ENCODE measurements around the gene ZBTB37. TPM values are rescaled to one million over a fixed set of nuclear protein-coding genes. Genes with fewer than 3 reads are reported as not detected.

The ZBTB37 gene
- total RNA-seq, 1 donor from 2014 or later: 6.6 TPM

DNA sequence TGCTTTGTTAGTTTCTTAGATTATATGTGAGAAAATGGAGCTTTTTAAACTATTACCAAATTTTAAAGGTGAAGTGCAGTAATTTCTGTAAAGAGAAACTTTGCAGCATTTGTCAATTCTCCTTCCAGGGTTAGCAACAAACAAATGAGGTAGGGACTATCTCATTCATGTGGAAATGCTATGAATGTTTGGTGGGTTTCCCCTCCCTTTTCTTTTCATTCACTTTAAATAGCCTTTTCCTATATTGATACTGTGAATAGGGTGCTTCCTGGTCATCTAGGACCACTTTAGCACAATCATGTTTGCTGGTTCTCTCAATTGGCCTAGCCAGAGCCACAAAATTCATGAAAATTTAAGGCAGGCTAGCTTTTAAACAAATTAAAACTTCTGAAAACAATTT is 20.6 kb downstream of the ZBTB37 start:
- intact Hi-C loops (cut with DNase I): no loop called here
- no peak overlapping the region for H3K4me3 ChIP-seq

DNA sequence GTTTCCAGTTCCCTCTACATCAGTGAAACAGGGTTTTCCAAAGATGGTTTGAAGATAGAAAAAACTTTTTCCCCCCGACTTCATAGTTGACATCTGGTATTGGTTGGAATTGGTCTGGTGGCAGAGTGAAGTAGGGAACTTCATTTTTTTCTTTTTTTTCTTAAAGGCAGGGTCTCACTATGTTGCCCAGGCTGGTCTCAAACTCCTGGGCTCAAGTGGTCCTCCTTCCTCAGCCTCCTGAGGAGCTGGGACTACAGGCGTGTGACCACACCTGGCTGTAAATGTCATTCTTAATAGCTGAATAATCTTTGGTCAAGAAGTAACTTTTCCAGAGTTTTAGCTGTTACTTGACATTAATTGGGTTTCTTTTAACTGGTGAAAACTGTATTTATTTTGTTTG is 21.7 kb downstream of the ZBTB37 start:
- peaks cover 0 to 16% of the 10 kb centered on the region in 2 donors for H3K36me3 ChIP-seq
- no peak for DNase-seq (ENCODE audit: extremely low spot score in 2 of 2)
- intact Hi-C loops (cut with DNase I): no loop called here
- H3K4me3 ChIP-seq: no peak overlapping the region
- TF ChIP-seq POLR2AphosphoS5 (IDR thresholded peaks at IDR 0.05; ENCODE audit: insufficient read depth in 1 of 2, low read depth in 1 of 2) (no peak), POLR2A (IDR thresholded peaks at IDR 0.05) (no peak)
- TF ChIP-seq, protein P1, sequence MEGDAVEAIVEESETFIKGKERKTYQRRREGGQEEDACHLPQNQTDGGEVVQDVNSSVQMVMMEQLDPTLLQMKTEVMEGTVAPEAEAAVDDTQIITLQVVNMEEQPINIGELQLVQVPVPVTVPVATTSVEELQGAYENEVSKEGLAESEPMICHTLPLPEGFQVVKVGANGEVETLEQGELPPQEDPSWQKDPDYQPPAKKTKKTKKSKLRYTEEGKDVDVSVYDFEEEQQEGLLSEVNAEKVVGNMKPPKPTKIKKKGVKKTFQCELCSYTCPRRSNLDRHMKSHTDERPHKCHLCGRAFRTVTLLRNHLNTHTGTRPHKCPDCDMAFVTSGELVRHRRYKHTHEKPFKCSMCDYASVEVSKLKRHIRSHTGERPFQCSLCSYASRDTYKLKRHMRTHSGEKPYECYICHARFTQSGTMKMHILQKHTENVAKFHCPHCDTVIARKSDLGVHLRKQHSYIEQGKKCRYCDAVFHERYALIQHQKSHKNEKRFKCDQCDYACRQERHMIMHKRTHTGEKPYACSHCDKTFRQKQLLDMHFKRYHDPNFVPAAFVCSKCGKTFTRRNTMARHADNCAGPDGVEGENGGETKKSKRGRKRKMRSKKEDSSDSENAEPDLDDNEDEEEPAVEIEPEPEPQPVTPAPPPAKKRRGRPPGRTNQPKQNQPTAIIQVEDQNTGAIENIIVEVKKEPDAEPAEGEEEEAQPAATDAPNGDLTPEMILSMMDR (IDR thresholded peaks at IDR 0.05): no peak
- H3K27me3 ChIP-seq: no peaks in the 10 kb centered on the region
- H3K9me3 ChIP-seq: no peaks in the 10 kb centered on the region
- H3K4me1 ChIP-seq: no peaks in the 10 kb centered on the region
- H3K27ac ChIP-seq: no peak overlapping the region

More for the DNA sequence above, 20.6 kb downstream of the ZBTB37 start:
- Histone ChIP-seq H3K4me1 (no peaks in the 10 kb centered on the region), H3K27me3 (no peaks in the 10 kb centered on the region), H3K36me3 (peaks cover 0 to 16% of the 10 kb centered on the region in 2 donors), H3K9me3 (no peaks in the 10 kb centered on the region), H3K27ac (no peak overlapping the region)
- TF ChIP-seq POLR2A (IDR thresholded peaks at IDR 0.05): no peak
- TF ChIP-seq, protein P1 (IDR thresholded peaks at IDR 0.05): no peak
- no peak for TF ChIP-seq POLR2AphosphoS5 (IDR thresholded peaks at IDR 0.05; ENCODE audit: insufficient read depth in 1 of 2, low read depth in 1 of 2)
- no peak for DNase-seq (ENCODE audit: extremely low spot score in 2 of 2)

DNA sequence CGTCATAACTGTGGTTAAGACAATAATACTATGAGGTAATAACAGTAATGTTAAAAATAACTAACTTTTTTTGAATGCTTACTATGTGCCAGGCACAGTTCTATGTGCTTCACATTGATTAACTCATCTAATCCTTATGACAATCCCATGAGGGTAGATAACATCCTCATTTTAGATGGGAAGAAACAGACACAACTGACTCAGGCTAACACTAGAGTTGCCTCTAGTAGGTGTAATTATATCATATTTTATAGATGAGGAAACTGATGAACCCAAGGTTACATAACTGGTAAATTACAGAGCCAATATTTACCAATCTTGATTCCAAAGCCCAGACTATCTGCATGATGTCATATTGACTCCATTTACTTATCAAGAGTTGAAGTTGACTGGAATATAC is 25.4 kb downstream of the ZBTB37 start:
- no peaks in the 10 kb centered on the region for H3K4me1 ChIP-seq
- intact Hi-C loops (cut with DNase I): no loop called here
- TF ChIP-seq POLR2A (IDR thresholded peaks at IDR 0.05) (no peak), POLR2AphosphoS5 (IDR thresholded peaks at IDR 0.05; ENCODE audit: insufficient read depth in 1 of 2, low read depth in 1 of 2) (no peak)
- TF ChIP-seq, protein P1 (IDR thresholded peaks at IDR 0.05): no peak
- DNase-seq (ENCODE audit: extremely low spot score in 2 of 2): no peak
- no peak overlapping the region for H3K27ac ChIP-seq
- H3K4me3 ChIP-seq: no peak overlapping the region
- H3K36me3 ChIP-seq: no peaks in the 10 kb centered on the region
- no peaks in the 10 kb centered on the region for H3K9me3 ChIP-seq
- no peaks in the 10 kb centered on the region for H3K27me3 ChIP-seq

DNA sequence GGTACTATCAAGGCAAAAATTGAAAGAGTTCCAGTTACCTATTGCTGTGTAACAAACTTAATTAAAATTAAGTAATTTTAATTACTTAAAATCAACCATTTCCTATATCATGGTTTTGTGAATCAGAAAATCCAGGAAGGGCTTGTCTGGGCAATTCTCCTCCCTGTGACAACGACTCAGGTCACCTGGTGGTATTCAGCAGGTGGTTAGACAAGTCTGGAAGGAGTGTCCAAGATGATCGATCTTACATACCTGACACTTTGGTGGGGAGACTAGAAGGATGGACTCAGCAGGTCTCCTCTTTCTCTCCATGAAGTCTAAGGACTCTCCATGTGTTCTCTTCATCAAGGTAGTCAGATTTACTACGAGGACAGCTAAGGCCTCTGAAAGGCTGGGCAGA is 26.0 kb downstream of the ZBTB37 start:
- Histone ChIP-seq H3K4me3 (no peak overlapping the region), H3K36me3 (no peaks in the 10 kb centered on the region), H3K27ac (no peak overlapping the region), H3K9me3 (no peaks in the 10 kb centered on the region), H3K27me3 (no peaks in the 10 kb centered on the region), H3K4me1 (no peaks in the 10 kb centered on the region)
- intact Hi-C loops (cut with DNase I): no loop called here
- TF ChIP-seq POLR2A (IDR thresholded peaks at IDR 0.05) (no peak), POLR2AphosphoS5 (IDR thresholded peaks at IDR 0.05; ENCODE audit: insufficient read depth in 1 of 2, low read depth in 1 of 2) (no peak)
- TF ChIP-seq, protein P1 (IDR thresholded peaks at IDR 0.05): no peak
- DNase-seq (ENCODE audit: extremely low spot score in 2 of 2): no peak

DNA sequence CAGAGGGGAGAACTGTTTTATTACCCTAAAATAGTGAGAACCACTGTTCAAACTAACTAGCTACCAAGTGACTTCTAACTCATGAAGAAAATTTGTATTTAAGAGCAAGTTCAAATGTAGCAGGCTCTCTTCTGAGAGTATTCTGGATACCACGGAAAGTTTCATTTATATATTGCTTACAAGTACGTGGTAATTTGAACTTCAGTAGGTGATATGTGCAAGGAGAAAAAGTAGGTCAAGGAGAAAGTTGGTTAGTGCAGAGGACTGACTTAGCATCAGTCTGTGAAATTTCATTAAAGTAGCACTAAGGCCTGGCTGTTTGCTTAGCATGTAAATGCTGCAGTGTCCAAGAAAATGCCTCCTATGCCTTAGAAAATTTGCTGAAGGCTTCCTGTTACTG is 32.2 kb downstream of the ZBTB37 start:
- no peak for TF ChIP-seq POLR2A (IDR thresholded peaks at IDR 0.05)
- TF ChIP-seq, protein P1 (IDR thresholded peaks at IDR 0.05): no peak
- TF ChIP-seq POLR2AphosphoS5 (IDR thresholded peaks at IDR 0.05; ENCODE audit: insufficient read depth in 1 of 2, low read depth in 1 of 2): no peak
- DNase-seq (ENCODE audit: extremely low spot score in 2 of 2): no peak
- no peak overlapping the region for H3K4me3 ChIP-seq
- H3K27me3 ChIP-seq: no peaks in the 10 kb centered on the region
- intact Hi-C loops (cut with DNase I): no loop called here
- no peaks in the 10 kb centered on the region for H3K4me1 ChIP-seq
- H3K9me3 ChIP-seq: no peaks in the 10 kb centered on the region
- H3K27ac ChIP-seq: no peak overlapping the region
- no peaks in the 10 kb centered on the region for H3K36me3 ChIP-seq

Data from vagina (tissue), 2 donors.